T47D (cell line): ENCODE data around the gene ADAMTSL3.

Experiments
- DNase-seq, 2 experiments: peaks; one replicate each; pipeline versions ENCODE4 v3.0.0 to v3.0.0-alpha.2; 2011 to 2012; ENCODE audit warnings: low read depth in 1 of 2, low spot score in 1 of 2
- JUND ChIP-seq: IDR thresholded peaks from 2 replicates; pipeline ENCODE4 v1.6.1; 2012; ENCODE audit warnings: low read depth
- in situ Hi-C: cut with HindIII; loops from 2 replicates; pipeline ENCODE4 v1.10.0; 2016; ENCODE audit warnings: low sequenced_read_pairs, low pct_unique_long_range_greater_than_20kb

The ADAMTSL3 gene

GRCh38 chr15:83659417-83659812 lies 5.5 kb downstream of the ADAMTSL3 start:
- in situ Hi-C loops: no loop called here
- TF ChIP-seq JUND: no peak
- DNase-seq: no peak

GRCh38 chr15:83665480-83665879 lies 11.6 kb downstream of the ADAMTSL3 start:
- in situ Hi-C loops: no loop called here
- no peak for DNase-seq
- TF ChIP-seq JUND: no peak

- TF ChIP-seq JUND: no peak
- no peak for DNase-seq
- in situ Hi-C loops: no loop called here
These were observed 16.8 kb downstream of the ADAMTSL3 start for GRCh38 chr15:83670672-83671229.

DNA sequence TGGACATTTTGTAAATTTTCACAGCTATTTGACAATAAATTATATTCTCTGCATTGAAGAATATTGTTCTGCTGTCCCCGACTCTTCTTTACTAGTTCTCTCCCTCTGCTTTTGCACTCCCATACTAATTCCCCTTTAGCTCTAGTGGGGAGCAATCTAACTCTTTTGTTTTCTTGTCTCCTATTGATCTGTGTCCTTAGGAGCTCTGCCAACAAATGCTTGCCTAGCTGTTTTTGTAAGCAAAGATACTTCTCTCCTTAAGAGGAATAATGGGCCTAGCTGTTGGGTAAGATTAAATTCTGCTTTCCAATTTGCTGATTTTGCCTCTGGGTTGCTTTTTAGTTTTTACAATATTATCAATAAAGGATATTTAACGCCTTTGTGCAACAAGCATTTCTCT lies 17.7 kb downstream of the ADAMTSL3 start:
- in situ Hi-C loops: no loop called here
- TF ChIP-seq JUND: no peak
- no peak for DNase-seq

- in situ Hi-C loops: no loop called here
These were observed 19.5 kb downstream of the ADAMTSL3 start for GRCh38 chr15:83673385-83673784.

GRCh38 chr15:83682476-83683088 lies 28.7 kb downstream of the ADAMTSL3 start:
- TF ChIP-seq JUND: no peak
- no peak for DNase-seq
- in situ Hi-C loops: no loop called here

More at GRCh38 chr15:83673385-83673784, 19.5 kb downstream of the ADAMTSL3 start:
- no peak for TF ChIP-seq JUND
- DNase-seq: no peak

- TF ChIP-seq JUND: no peak
- no peak for DNase-seq
- in situ Hi-C loops: no loop called here
These were observed 32.0 kb downstream of the ADAMTSL3 start for GRCh38 chr15:83685916-83686332.

DNA sequence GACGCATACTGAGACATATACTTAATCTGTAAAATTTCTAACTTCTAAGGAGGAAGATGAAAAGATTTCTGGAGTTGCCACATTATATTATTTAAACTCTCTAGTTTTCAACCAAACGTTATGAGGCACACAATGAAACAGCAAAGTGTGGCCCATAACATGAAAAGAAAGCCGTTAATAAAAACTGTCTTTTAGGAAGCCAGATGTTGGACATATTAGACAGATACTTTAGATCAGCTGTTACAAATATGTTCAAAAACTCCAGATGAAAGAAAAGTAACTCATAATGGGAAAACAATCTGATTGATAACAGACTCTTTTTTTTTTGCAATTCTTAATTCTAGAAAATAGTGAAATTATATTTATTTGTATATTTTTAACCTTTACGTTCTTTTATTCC lies 34.3 kb downstream of the ADAMTSL3 start:
- no peak for DNase-seq
- in situ Hi-C loops: no loop called here
- no peak for TF ChIP-seq JUND

GRCh38 chr15:83690676-83691075 lies 36.8 kb downstream of the ADAMTSL3 start:
- TF ChIP-seq JUND: no peak
- DNase-seq: no peak
- in situ Hi-C loops: no loop called here

- no peak for DNase-seq
- no peak for TF ChIP-seq JUND
- in situ Hi-C loops: no loop called here
These were observed 39.0 kb downstream of the ADAMTSL3 start for GRCh38 chr15:83692746-83693581.

DNA sequence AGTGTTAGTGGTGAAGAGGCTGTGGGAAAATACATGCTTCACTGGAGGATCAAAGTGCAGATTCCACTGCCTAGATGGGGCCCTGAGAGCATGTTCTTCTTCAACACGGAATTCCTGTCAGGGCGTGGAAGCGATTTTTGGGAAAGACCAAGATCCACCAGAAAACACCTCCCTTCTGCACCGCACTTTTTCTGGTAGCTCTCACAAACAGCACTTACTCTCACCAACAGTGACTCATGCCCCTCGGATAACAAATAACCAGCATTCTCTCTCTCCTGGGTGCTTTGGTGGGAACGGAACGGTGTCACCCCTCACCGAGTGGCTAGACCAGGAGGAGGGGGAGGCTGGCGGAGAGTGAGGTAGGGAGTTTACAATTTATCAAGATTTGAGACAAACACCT lies 40.1 kb downstream of the ADAMTSL3 start:
- in situ Hi-C loops: no loop called here
- no peak for DNase-seq
- TF ChIP-seq JUND: no peak

DNA sequence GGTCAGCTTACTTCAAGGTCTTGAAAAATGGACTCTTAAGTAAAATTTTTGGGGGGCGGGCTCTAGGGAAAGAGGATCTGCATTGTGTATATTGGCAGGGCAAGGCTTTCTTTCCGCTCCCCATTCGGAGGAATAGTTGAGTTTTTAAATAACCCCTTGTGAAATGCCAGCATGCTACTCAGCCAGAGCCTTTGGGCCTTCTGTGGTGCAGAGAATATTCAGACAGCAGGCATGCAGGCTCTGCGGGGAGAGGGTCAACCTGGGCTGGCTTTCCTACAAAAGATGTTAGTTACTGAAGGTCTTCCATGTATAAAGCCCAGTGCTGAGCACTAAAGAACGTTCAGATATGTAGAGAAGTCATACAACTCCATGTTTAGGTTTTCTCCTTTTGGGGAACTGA lies 40.6 kb downstream of the ADAMTSL3 start:
- TF ChIP-seq JUND: no peak
- no peak for DNase-seq
- in situ Hi-C loops: no loop called here

DNA sequence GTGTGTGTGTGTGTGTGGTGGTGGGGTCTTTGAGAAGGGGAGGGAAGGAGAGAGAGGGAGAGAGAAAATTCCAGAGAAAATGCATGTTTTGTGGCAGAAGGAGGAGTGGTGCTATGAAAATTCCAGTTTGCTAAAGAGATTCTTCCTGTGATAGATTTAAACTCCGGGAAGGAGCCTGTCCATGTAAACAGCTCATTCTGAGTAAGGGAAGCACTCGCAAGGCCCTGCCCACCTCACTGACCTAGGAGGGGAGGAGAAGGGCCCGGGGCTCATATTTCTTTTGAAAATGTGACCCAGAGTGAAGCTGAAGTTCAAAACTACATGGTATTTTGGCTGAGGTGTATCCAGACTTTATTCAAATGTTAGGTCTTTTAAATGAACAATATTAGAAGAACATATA lies 41.3 kb downstream of the ADAMTSL3 start:
- TF ChIP-seq JUND: no peak
- in situ Hi-C loops: no loop called here
- DNase-seq: no peak

- no peak for DNase-seq
- TF ChIP-seq JUND: no peak
- in situ Hi-C loops: no loop called here
These were observed 42.0 kb downstream of the ADAMTSL3 start for GRCh38 chr15:83695901-83696425.
